Small intestine (tissue), 7 donors: ENCODE data around the gene HSD17B2. TPM values are rescaled to one million over a fixed set of nuclear protein-coding genes. Genes with fewer than 3 reads are reported as not detected.
"Not testable (repeated sequence)": the region's sequence is repeated elsewhere in the genome, so short reads cannot be mapped to it uniquely, and the experiment has no call there.

Source experiments
- DNase-seq, 2 donors: peaks; one replicate each; pipeline versions ENCODE4 v3.0.0 to v3.0.0-alpha.2; 2013
- FAIRE-seq: peaks from 2 replicates; lab custom pipeline; 2012; peaks lifted over from hg19 to GRCh38; lab: Jason Lieb, UNC
- H3K27ac ChIP-seq, 3 donors: one replicate each; pipeline ENCODE4 v1.5.1; 2013; ENCODE audit warnings: low read length in 2 of 3, mild to moderate bottlenecking in 2 of 3, control low read depth in 1 of 3, inconsistent platforms in 1 of 3, low read depth in 1 of 3, moderate library complexity in 1 of 3
- H3K27me3 ChIP-seq, 3 donors: one replicate each; pipeline ENCODE4 v1.6.1; 2013; ENCODE audit warnings: low read length in 3 of 3, inconsistent platforms in 1 of 3; ENCODE audit not compliant: control insufficient read depth in 3 of 3, insufficient read depth in 3 of 3
- H3K36me3 ChIP-seq, 3 donors: one replicate each; pipeline ENCODE4 v1.6.1; 2013; ENCODE audit warnings: low read length in 3 of 3, inconsistent platforms in 1 of 3, low read depth in 1 of 3, mild to moderate bottlenecking in 1 of 3, moderate library complexity in 1 of 3; ENCODE audit not compliant: control insufficient read depth in 3 of 3, insufficient read depth in 2 of 3
- H3K4me1 ChIP-seq, 3 donors: one replicate each; pipeline ENCODE4 v1.6.1; 2013; ENCODE audit warnings: low read length in 2 of 3, inconsistent platforms in 1 of 3, low read depth in 1 of 3, mild to moderate bottlenecking in 1 of 3, moderate library complexity in 1 of 3; ENCODE audit not compliant: control insufficient read depth in 3 of 3, insufficient read depth in 2 of 3
- H3K4me3 ChIP-seq, 3 donors: one replicate each; pipeline ENCODE4 v1.5.1; 2013; ENCODE audit warnings: low read length in 3 of 3, control low read depth in 1 of 3, inconsistent platforms in 1 of 3, low read depth in 1 of 3, mild to moderate bottlenecking in 1 of 3, moderate library complexity in 1 of 3
- H3K9me3 ChIP-seq, 2 donors: one replicate each; pipeline ENCODE4 v1.6.1; 2013; ENCODE audit warnings: low read depth in 1 of 2, low read length in 1 of 2; ENCODE audit not compliant: control insufficient read depth in 2 of 2, insufficient read depth in 1 of 2
- WGBS, 3 donors: extraction: QIAGEN DNeasy Blood & Tissue Kit; methylation state at CpG; one replicate each; pipeline ENCODE4 v1.1.7; 2013; 5-methylcytosine and 5-hydroxymethylcytosine counted together
- polyA plus RNA-seq, 4 donors: library from polyadenylated mRNA; stranded (reverse) in 3 of 4; unstranded in 1 of 4; fragments of 200-250 nt in 3 of 4; fragments of 120-200 nt in 1 of 4; gene quantifications; one replicate each; pipeline versions ENCODE4 v1.2.1 to v1.2.3, GENCODE V29; 2013
- donor health status: healthy with polysubstance abuse.
- donor health status: control.
- donor health status: control.
- donor health status: Bipolar disorder and iron deficiency.
- donor health status: healthy.

Gene HSD17B2
- polyA plus RNA-seq, 4 donors, result 71.7 to 250 (median 182) TPM

DNA sequence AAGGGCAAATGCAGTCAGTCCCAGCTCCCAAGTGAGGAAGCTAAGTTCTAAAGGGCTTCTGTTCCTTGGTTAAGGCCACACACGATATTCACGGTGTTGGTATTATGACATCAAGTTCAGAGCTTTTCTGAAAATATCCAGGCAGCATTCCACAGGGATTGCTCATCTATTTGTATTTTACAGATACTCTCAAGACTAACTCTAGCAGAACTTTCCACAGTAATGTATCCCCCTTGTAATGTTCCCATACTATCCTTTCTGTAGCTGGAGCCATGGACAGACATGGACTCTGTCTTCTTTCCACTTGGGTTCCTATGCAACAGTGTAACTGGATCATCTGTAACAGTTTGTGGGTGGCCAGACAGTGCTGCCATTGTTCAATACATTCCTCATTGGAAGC lies 37.3 kb upstream of the HSD17B2 start:
- FAIRE-seq (no peak), DNase-seq (peak in 1 of 2 donors; percentile 17)
- H3K4me1 ChIP-seq, result peaks cover 0 to 4% (median 2%) of the 10 kb centered on the region in 3 donors

DNA sequence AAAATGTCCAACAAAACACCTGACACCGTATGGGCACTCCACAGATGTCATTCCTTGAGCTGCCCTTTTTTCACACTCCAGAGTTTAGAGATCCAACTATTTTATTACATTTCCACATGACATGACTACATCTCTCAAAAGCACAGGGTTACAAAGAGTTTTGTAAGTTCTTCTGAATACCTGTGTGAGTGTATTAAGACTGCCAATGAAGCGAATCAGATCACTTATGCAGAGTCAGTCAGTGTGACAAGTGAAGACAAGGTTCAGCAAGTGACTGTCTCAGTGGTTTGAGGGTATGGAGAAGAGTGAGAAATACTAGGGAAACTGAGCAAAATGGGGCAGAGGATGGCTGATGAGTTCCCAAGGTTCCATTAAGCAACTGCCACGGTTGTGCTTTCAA lies 32.2 kb upstream of the HSD17B2 start:
- no peak for FAIRE-seq
- H3K27me3 ChIP-seq, result no peaks in the 10 kb centered on the region

More for the DNA sequence above, 37.3 kb upstream of the HSD17B2 start:
- WGBS, 3 donors, result 47 to 78% (median 62%) methylated on average over 2 of the region's 2 CpGs
- no peaks in the 10 kb centered on the region for H3K27me3 ChIP-seq
- H3K9me3 ChIP-seq, result no peaks in the 10 kb centered on the region
- no peak overlapping the region for H3K4me3 ChIP-seq
- peaks cover 0 to 25% (median 10%) of the 10 kb centered on the region in 3 donors for H3K36me3 ChIP-seq
- H3K27ac ChIP-seq, result peak overlapping the region in 1 of 3 donors; percentile 55

DNA sequence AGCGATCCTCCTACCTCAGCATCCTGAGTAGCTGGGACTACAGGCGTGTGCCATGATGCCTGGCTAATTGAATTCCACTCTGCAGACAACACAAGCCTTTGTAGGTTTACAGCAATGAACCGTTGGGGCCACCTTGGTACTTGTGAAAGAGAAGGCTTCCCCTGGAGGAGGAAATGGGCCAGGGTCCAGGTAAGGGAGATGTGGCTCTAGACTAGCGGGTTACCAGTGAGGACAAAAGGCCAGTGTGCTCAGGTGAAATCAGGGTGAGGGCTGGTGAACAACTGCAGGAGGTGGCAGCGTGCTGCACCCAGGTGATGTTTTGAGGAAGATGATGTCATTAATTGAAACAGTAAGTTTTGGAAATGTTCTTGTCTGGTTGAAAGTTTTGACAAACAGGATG lies 30.5 kb upstream of the HSD17B2 start:
- H3K4me3 ChIP-seq, result no peak overlapping the region
- WGBS, 3 donors, result 84 to 89% (median 89%) methylated on average over 5 of the region's 5 CpGs
- no peak for DNase-seq
- H3K36me3 ChIP-seq, result peaks cover 0 to 28% (median 6%) of the 10 kb centered on the region in 3 donors
- no peaks in the 10 kb centered on the region for H3K27me3 ChIP-seq
- peaks cover 0 to 11% of the 10 kb centered on the region in 2 donors for H3K9me3 ChIP-seq
- FAIRE-seq, result no peak
- H3K4me1 ChIP-seq, result peaks cover 0 to 15% (median 3%) of the 10 kb centered on the region in 3 donors
- no peak overlapping the region for H3K27ac ChIP-seq

More for the DNA sequence above, 32.2 kb upstream of the HSD17B2 start:
- no peaks in the 10 kb centered on the region for H3K9me3 ChIP-seq
- no peak overlapping the region for H3K4me3 ChIP-seq
- no peak overlapping the region for H3K27ac ChIP-seq
- WGBS, 3 donors, result 91 to 92% (median 92%) methylated on average over 3 of the region's 3 CpGs
- H3K4me1 ChIP-seq, result peaks cover 0 to 15% (median 3%) of the 10 kb centered on the region in 3 donors
- DNase-seq, result no peak
- H3K36me3 ChIP-seq, result peaks cover 0 to 27% (median 10%) of the 10 kb centered on the region in 3 donors

DNA sequence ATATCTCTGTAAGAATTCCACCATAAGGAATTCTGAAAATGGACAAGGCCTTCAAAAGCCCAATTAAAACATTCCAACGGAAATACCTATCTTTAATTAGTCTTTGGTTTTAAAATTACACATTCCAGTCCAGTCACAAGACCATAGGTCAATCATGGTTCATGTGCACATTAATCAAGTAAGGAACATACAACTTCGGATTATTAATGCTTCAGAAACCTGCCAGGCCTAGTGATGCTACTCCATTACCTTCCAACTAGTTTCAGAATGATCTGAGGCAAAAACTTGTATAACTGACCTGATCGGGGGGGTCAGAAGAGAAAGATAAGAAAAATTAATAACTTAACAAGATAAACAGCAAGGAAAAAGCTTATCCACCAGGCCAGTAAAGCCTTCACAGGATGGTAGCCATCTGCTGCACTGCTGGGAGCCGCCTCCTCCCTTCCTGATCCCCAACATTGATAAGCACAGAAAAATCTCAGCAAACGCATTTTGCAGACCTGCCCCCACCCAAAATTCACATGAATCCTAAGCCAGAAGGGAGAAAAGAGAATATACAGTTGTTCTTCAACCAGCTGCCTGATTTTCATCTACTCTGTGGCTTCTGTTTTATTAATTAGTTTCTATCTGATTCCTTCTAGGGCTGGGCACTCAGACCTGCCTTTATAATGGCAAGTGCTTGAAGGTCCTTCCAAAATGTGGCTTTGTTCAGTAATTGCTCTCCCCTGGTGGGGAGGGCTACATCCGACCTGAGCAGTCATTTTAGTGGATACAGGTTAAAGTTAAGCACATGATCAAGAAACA lies 29.8 kb upstream of the HSD17B2 start:
- no peak for FAIRE-seq
- peak overlapping the region in 1 of 3 donors; percentile 73 for H3K27ac ChIP-seq
- H3K27me3 ChIP-seq, result no peaks in the 10 kb centered on the region
- H3K4me1 ChIP-seq, result peaks cover 0 to 15% (median 3%) of the 10 kb centered on the region in 3 donors
- 58 to 67% (median 59%) methylated on average over 6 of the region's 6 CpGs for WGBS, 3 donors
- H3K9me3 ChIP-seq, result peaks cover 0 to 13% of the 10 kb centered on the region in 2 donors
- peaks cover 0 to 24% (median 6%) of the 10 kb centered on the region in 3 donors for H3K36me3 ChIP-seq
- H3K4me3 ChIP-seq, result no peak overlapping the region
- DNase-seq, result no peak

DNA sequence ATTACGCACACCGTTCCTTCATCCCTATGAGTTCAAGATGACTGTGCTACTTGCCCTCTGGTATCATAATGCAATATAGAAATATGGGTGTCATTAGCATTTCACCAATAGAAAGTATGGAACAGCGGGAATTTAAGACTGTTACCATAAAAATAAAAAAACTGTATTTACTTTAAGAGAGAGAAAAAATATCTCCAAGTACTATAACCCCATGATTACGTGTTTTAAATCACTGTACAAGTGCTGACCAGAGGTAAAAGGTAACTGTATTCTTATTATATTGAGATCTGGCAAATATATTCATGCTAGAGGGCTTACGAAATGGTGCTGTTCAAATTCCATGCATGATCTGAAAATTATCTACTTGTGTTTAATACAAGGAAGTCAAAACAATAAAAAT lies 29.0 kb upstream of the HSD17B2 start:
- peak overlapping the region in 1 of 3 donors; percentile 73 for H3K27ac ChIP-seq
- peak; percentile 10 for FAIRE-seq
- WGBS, 3 donors, result 42 to 72% (median 50%) methylated on average over 5 of the region's 5 CpGs

DNA sequence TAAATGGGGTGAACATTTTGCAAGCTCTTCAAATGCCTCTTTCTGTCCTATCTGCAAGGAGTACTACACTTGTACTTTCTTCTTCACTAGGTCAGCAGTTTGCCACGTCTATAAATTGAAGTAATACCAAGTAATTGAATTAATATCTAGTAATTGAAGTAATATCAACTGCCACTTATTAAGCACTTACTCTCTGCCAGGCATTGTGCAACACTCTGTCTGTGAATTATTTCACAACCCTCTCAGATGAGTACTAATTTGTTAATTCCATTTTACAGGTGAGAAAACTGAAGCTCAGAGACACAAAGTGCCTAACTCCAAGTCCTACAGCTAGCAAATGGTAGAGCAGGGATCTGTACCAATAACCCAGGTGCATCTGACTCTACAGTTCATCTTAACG lies 27.9 kb upstream of the HSD17B2 start:
- peaks cover 0 to 19% (median 6%) of the 10 kb centered on the region in 3 donors for H3K36me3 ChIP-seq
- H3K27me3 ChIP-seq, result no peaks in the 10 kb centered on the region
- H3K4me1 ChIP-seq, result peaks cover 0 to 19% (median 3%) of the 10 kb centered on the region in 3 donors
- WGBS, 3 donors, result 57 to 77% (median 64%) methylated on average over 2 of the region's 2 CpGs
- no peak for FAIRE-seq
- H3K4me3 ChIP-seq, result no peak overlapping the region
- H3K27ac ChIP-seq, result peak overlapping the region in 2 of 3 donors; percentile 13 to 52
- peaks cover 0 to 13% of the 10 kb centered on the region in 2 donors for H3K9me3 ChIP-seq
- DNase-seq, result peak in 1 of 2 donors; percentile 73

More for the DNA sequence above, 29.0 kb upstream of the HSD17B2 start:
- Histone ChIP-seq H3K4me1 (peaks cover 0 to 15% (median 3%) of the 10 kb centered on the region in 3 donors), H3K9me3 (peaks cover 0 to 13% of the 10 kb centered on the region in 2 donors), H3K27me3 (no peaks in the 10 kb centered on the region), H3K36me3 (peaks cover 0 to 24% (median 6%) of the 10 kb centered on the region in 3 donors), H3K4me3 (no peak overlapping the region)
- DNase-seq, result peak; percentile 62 to 80

DNA sequence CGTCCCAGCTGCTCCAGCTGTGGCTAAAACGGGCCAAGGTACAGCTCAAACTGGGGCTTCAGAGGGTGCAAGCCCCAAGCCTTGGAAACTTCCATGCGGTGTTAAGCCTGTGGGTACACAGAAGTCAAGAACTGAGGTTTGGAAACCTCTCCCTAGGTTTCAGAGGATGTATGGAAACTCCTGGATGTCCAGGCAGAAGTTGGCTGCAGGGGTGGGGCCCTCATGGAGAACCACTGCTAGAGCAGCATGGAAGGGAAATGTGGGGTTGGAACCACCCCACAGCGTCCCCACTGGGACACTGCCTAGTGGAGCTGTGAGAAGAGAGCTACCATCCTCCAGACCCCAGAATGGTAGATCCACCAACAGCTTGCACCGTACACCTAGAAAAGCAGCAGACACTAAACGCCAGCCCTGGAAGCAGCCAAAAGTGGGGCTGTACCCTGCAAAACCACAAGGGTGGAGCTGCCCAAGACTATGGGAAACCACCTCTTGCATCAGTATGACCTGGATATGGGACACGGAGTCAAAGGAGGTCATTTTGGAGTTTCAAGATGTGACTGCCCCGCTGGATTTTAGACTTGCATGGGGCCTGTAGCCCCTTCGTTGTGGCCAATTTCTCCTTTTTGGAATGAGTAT lies 26.0 kb upstream of the HSD17B2 start:
- H3K4me3 ChIP-seq, result no peak overlapping the region
- WGBS, 3 donors, result 91 to 95% (median 91%) methylated on average over 9 of the region's 9 CpGs

DNA sequence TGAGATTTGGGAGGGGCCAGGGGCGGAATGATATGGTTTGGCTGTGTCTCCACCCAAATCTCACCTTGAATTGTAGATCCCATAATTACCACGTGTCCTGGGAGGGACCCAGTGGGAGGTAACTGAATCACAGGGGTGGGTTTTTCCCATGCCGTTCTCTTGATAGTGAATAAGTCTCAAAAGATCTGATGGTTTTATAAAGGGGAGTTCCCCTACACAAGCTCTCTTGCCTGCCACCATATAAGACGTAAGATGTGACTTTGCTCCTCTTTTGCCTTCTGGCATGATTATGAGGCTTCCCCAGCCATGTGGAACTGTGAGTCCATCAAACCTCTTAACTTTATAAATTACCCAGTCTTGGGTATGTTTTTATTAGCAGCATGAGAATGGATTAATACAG lies 25.3 kb upstream of the HSD17B2 start:
- not testable (repeated sequence) for H3K27me3 ChIP-seq, H3K4me3 ChIP-seq, FAIRE-seq, DNase-seq
- H3K36me3 ChIP-seq, result peaks cover 0 to 11% (median 4%) of the 10 kb centered on the region in 3 donors
- H3K27ac ChIP-seq, result peak overlapping the region in 1 of 3 donors; percentile 83
- H3K9me3 ChIP-seq, result peaks cover 0 to 13% of the 10 kb centered on the region in 2 donors
- WGBS, 3 donors, result 71 to 90% (median 85%) methylated on average over 4 of the region's 4 CpGs
- peaks cover 0 to 16% (median 2%) of the 10 kb centered on the region in 3 donors for H3K4me1 ChIP-seq

More for the DNA sequence above, 26.0 kb upstream of the HSD17B2 start:
- Histone ChIP-seq H3K4me1 (peaks cover 0 to 19% (median 4%) of the 10 kb centered on the region in 3 donors), H3K36me3 (peaks cover 0 to 18% (median 4%) of the 10 kb centered on the region in 3 donors), H3K27me3 (no peaks in the 10 kb centered on the region), H3K27ac (no peak overlapping the region), H3K9me3 (peaks cover 0 to 13% of the 10 kb centered on the region in 2 donors)
- FAIRE-seq (no peak), DNase-seq (no peak)
